NOMO-1 treated with dmso at 0.1 percent for 144 hours (cell line): Measurements from ENCODE around the gene SH3D19.
"Not testable (repeated sequence)": the region's sequence is repeated elsewhere in the genome, so short reads cannot be mapped to it uniquely, and the experiment has no call there.

ENCODE experiments used
- DNase-seq: peaks from one replicate; lab custom pipeline; 2025; ENCODE audit not compliant: unreplicated experiment; lab: John Stamatoyannopoulos, UW

SH3D19 gene

GRCh38 chr4:151236036-151236435 lies 89.4 kb downstream of the SH3D19 start:
- no peak for DNase-seq

GRCh38 chr4:151235373-151235772 lies 90.0 kb downstream of the SH3D19 start:
- DNase-seq: not testable (repeated sequence)

GRCh38 chr4:151233600-151233999 lies 91.8 kb downstream of the SH3D19 start:
- DNase-seq: no peak

GRCh38 chr4:151231915-151232595 lies 93.3 kb downstream of the SH3D19 start:
- DNase-seq: no peak

- no peak for DNase-seq
Observed at GRCh38 chr4:151228189-151229119, 97.0 kb downstream of the SH3D19 start.

GRCh38 chr4:151227731-151228130 lies 97.7 kb downstream of the SH3D19 start:
- DNase-seq: no peak

GRCh38 chr4:151227172-151227571 lies 98.2 kb downstream of the SH3D19 start:
- DNase-seq: no peak

GRCh38 chr4:151226004-151226932 lies 99.1 kb downstream of the SH3D19 start:
- no peak for DNase-seq

- no peak for DNase-seq
Observed at GRCh38 chr4:151223465-151223864, 101.9 kb downstream of the SH3D19 start.

GRCh38 chr4:151219948-151220347 lies 105.5 kb downstream of the SH3D19 start:
- DNase-seq: no peak

GRCh38 chr4:151219091-151219490 lies 106.3 kb downstream of the SH3D19 start:
- no peak for DNase-seq

GRCh38 chr4:151218343-151218742 lies 107.1 kb downstream of the SH3D19 start:
- DNase-seq: no peak

- no peak for DNase-seq
Observed at GRCh38 chr4:151217326-151217725, 108.1 kb downstream of the SH3D19 start.

- no peak for DNase-seq
Observed at GRCh38 chr4:151215295-151215694, 110.1 kb downstream of the SH3D19 start.

GRCh38 chr4:151207868-151208267 lies 117.5 kb downstream of the SH3D19 start:
- no peak for DNase-seq

GRCh38 chr4:151207186-151207585 lies 118.2 kb downstream of the SH3D19 start:
- no peak for DNase-seq

- DNase-seq: no peak
Observed at GRCh38 chr4:151206241-151207005, 119.0 kb downstream of the SH3D19 start.

- DNase-seq: no peak
Observed at GRCh38 chr4:151205722-151206121, 119.7 kb downstream of the SH3D19 start.

GRCh38 chr4:151204925-151205524 lies 120.4 kb downstream of the SH3D19 start:
- DNase-seq: no peak

GRCh38 chr4:151202851-151203455 lies 122.5 kb downstream of the SH3D19 start:
- DNase-seq: no peak
